Fibroblast of skin of left quadriceps (primary cell): ENCODE measurements around the gene PEAK1.

Experiments
- DNase-seq, 2 experiments: peaks; one replicate each; pipeline ENCODE4 v3.0.0-alpha.2; 2013; ENCODE audit warnings: low read depth in 2 of 2

Gene PEAK1

DNA sequence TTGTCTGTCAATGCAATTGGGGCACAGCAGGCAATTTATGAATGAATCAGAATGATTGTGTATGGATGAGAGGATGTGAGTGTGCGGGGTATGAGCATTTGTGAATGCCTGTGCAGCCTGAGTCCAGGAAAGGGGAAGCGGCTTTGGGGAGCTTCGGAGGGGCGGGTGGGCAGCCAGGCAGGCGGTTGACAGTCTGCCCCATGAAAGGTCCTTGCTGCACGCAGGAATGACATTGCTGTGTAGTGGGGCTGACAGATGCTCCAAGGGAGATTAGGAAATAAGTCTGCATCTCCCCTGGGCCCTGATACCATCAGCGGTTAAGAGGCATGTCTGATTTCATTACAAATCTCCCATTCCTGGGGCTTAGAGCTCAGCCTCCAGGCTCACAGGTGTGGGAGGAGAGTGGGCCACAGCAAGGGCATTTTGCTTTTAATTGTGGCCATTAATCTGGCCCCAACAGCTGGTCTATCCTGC, 322.6 kb downstream of the PEAK1 start:
- no peak for DNase-seq

DNA sequence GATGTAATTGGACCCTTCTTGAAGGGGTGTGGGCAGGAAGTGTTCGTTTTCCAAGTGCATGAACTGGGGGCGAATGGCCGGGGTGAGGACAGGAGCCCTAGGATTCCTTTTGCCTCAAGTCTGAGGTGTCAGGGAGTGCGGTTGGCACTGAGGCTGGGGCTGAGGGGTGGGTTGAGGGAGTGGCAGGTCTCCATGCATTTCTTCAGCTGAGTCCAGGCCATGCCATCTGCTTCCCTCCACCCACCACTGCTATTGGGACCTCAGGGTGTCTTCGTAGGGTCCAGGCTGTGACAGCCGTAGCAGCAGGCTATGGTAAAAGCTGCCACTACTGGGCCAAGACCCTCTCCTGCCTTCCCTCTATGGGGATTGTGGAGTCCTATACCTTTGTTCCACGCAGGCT, 323.4 kb downstream of the PEAK1 start:
- no peak for DNase-seq

DNA sequence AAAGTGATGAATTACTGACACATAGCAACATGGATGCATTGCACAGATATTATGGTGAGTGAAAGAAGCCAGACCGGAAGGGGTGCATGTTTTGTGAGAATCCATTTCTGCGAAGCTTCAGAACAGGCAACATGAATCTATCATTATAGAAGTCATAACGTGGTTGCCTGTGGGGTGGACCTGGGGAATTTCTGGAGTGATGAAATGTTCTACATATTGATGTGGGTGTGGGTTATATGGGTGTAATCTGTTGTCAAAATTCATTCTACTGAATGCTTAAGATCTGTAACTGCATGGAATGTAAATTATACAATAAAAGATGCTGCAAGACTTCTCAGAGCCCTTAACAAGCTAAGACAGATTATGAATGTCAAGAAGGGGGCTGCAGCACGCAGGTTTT, 323.8 kb downstream of the PEAK1 start:
- DNase-seq, result no peak

DNA sequence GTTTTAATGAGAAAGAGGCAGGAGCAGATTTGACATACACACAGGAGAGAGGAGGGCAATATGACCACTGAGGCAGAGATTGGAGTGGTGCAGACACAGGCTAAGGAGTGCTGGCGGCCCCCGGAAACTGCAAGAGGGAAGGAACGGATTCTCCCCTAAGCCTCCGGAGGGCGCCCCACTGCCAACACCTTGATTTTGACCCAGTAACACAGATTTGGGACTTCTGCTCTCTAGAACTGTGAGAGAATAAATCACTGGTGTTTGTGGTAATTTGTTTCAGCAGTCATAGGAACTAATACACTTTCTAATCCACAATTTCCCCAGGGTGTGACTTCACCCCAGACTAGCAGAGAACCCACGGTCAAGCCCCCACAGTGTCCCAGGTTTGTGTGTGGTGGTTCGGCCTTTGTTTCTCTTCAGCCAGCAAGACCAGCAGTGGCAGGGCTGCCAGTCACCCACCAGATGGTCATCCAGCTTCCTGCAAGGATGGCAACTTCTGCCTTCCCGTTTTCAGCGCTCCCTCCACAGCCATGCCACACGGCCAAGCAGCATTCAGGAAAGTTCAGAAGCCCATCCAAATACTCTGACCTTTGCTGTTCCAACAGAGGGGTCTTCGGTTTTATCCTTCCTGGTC, 325.4 kb downstream of the PEAK1 start:
- DNase-seq, result no peak

DNA sequence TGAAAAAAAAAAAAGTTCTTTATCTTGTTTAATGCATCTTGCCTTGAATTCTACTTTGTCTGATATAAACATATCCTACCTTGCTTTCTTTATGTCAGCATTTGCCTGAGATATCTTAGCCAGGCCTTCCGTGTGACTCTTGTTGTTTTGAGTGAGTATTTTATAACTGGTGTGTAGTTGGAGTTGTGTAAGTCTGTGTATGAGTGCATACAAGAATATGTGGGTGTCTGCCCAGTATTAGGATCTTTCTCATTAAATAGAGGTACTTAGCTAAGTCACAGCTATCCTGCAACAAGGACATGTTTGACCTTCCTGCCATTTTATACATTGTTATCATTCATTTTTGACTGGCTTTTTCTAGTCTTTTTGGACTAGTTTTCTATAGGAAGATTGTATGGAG, 326.5 kb downstream of the PEAK1 start:
- DNase-seq, result no peak

DNA sequence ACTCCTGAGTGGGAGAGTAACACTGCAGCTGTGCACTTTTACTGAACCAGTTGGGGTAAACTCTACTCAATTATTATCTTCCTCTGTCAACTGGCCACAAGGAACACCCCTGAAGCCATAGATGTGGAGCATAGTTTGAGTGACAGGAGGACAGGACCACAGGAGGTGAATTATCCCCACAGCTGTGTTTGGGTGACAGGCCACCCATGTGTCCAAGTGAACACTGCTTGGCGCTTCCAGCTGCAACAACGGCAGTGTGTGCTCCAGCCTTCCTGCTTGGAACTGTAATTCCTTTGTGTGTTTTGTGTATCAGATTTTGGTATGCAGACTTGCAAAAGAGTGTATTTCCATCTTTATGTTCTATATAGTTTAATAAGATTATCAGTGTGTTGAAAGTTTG, 328.8 kb downstream of the PEAK1 start:
- DNase-seq, result no peak

DNA sequence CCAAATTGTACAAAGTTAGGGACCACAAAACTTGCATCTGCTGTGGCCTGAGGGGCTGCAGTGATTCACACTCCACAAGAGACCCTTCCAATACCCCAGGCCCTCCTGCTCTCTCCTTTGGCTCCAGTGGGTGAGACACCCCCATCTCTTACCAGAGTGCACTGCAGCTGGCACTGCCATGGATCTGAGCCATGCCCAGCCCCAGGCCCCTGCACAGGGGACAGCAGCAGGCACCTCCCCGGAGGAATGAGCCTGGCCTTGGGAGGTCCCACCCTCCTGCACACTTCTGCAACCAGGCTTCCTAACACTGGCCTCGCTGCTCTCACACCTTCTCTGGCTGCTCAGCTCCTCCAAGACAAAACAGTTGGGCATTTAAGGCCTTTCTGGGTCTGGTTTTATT, 332.7 kb downstream of the PEAK1 start:
- no peak for DNase-seq

DNA sequence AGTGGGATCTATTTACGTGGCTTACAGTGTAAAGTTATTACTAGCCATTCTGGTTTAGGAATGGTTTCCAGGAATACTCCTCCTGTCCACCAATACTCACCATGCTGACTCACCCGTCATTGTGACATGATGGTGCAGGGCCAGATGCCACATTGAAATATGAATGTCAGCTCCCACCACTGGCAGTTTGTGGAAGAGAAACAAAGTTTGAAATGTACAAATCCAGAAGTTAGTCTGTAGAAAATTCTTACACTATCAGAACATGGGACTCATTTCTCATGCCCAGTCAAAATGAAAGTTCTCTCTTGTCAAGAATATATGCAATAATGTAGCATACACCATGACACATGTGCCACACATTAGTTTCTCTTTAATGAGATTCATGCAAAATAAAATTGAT, 334.6 kb downstream of the PEAK1 start:
- DNase-seq, result no peak

DNA sequence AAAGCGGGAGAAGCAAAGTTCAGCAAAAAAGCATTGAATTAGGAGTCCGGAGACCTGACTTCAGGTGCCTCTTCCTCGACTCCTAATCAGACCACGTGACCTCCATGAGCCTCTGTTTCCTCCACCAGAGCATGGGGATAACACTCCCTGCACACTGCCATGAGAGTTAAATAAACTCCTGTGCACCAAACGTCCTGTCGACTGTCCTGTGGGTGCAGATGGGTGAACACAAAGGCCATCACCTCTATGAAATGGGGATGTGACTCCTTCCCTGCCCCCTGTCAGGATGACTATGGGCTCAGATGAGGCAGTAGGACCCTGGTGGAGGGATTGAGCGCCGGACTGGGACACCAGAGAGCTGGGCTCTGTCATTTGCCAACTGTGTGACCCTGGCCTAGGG, 335.5 kb downstream of the PEAK1 start:
- DNase-seq, result no peak

DNA sequence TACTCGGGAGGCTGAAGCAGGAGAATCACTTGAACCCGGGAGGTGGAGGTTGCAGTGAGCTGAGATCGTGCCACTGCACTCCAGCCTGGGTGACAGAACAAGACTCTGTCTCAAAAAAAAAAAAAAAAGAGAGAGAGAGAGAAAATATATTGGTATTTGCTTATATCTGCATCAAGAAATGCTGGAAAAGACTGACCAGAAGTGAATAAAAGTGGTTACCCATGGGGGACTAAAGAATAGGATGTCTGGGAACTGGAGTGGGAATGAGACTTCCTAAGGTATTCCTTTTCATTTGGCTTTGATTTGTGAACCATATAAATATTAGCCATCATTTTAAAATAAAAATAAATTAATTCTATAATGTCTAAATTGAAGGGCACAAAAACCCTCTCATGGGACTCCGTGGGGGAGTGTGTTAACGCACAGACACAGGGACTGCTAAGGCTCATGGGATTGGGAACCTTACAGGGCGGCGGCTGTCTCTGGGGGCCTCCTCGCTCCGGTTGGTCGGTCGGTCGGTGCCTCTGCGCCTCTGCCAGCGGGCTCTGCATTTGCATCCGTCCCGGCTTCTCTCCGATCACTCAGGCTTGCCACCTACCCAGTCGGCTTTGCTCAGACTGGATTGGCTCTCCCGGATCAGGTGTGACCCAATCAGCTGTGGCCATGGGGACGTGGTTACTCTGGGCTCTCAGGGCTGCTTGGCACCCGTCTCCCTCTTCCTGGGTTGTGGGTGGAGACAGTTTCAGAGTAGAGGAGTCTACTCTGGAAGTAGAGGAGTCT, 336.3 kb downstream of the PEAK1 start:
- no peak for DNase-seq

DNA sequence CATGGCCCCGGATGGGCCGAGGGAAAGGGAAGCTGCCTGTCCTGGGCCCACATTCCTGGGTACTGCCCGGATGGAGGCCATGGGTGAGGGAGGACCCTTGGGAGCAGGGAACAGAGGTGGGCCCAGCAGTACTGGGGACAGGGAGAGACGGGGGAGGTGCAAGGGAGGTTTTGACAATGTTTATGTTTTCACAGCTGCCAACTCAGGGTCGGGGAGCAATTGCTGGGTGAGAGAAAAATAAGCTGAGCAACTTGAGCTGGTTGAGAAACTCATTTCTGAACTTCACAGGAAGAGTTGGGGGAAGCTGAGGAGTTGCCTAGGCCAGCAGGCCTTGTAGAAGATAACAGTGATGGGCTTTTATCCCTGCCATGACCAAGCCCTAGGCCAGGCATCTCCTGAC, 337.9 kb downstream of the PEAK1 start:
- no peak for DNase-seq

DNA sequence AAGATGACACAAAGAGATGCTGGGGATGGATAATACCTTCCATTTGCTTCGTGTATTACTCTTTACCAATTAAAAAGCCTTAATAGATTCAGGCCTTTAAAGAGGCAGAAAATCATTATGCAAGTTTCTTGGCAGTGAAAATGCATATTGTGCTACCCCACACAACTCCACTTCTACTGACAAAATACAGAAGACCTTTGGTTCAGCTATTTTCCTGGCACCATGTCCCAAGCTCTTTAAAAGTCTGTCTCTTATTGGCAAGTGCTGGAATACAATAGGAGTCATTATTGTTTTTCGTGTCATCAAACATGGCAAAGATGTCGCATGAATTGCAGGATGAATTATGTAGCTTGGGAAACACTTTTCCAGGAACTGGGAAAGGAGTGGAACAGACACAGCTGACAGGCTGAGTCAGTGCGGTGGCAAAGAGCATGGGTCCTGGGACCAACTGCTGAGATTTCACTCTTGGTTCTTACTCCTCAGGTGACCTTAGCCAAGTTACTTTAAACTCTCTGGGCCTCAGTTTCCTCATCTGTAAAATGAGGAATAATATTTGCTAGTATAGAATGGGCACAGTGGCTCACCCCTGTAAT, 343.5 kb downstream of the PEAK1 start:
- no peak for DNase-seq

DNA sequence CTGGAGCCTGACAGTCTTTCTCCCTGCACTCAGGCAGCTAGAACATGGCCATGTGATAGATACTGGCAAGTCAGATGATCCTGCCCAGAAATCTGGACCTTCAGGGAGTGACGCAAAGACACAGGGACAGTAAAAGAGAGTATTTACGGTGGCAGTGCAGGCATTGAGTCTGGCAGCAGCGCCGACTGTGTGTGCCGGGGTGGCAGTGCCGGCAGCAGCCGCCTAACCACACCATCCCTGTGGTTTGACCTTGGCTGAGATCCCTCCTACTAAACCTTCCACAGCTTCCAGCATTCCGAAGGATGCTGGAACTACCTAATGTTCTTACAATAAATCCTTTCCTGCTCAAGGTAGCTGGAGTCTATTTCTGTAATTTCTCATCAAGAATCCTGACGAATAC, 344.4 kb downstream of the PEAK1 start:
- DNase-seq, result no peak

DNA sequence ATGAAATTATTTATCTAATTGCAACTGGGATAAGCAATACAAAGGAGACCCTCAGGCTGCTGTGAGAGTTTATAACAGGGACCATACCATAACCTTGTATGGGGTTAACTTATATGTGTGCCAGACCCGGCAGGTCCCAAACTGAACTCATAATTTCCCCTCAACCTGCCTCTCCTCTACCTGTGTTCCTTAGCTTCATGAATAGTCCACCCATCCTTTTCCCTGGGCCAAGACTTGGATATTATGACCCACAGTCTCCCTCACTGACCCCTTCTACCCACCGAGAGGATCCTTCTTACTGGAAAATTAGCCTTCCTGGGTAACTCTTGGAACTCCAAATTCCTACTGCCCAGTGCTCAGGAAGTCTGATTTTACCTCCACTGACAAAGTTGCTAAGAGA, 345.6 kb downstream of the PEAK1 start:
- DNase-seq, result no peak

DNA sequence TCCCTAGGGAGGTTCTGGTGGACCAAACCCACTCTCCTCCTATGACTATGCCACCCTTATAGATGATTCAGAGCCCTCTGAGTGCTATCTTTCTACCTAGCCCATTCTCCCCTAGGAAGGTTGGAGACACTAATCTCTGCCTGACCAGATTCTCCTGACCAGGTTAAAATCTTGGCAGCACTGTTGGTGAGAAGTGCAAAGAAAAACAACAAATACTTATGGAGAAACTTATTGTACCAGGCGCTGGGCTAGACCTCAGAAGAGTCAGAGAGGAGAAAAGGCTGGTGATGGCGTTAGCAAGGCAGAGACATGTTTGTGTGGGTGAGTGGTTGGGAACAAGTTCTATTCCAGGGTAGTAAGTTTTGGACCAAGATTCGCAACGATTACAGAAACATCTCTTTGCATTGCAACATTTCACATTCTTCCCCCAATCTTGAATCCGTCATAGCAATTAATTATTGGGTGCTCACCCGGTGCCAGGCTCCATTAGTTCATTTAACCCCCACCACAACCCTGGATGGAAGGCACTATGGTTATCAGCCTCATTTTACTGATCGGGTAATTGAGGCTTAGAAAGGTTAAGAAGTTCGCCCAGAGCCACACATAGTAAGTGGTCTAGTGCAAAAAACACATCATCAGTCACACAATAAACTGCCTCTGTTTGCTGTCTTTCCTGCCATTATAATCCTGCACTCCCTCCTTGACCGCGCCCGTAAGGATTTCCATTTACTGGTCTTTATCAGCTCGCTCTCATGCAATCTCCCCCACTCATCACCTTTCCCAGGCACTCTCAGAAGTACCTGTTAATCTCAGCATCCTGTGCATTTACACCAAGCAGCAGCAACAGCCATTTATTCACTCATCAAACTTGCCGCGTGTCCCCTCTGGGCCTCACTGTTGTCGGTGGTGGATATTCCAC, 348.3 kb downstream of the PEAK1 start:
- no peak for DNase-seq

DNA sequence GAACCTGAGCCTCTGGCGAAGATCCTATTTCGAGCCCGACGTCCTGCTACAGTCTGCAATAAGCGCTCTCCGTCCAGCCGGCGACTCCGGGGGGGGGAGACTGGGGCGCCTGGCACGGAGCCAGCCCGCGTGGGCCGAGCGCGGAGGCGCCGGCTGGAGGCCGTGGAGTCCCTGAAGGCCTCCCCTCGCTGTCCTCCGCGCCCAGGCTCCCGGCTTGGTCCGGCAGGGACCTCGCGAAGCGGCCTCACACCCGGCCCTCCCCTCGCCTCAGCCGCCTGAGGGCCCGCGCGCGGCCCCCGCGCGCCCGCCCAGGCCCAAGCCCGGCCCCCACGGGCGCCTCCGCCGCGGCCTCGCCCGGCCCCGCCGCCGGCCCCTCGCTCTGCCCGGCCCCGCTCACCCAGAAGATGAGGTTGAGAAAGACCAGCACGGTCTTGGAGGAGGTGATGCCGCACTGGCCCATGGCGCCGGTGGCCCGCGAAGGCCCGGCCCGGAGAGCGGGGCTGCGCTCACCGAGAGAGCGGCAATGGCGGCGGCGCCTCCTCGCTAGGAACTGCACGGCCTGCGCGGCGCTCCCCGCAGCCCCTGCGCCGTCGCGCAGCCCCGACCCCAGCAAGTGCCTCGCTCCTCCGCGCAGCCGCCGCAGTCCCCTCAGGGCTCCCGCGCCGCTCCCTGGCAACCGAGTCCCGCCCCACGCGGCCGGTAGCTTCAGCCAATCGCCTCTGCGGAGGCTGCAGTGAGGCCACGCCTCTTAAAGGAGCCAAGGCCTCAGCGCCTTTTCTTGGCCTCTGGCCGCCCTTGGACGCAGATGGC, 349.2 kb downstream of the PEAK1 start, which contains the start of gene TSPAN3:
Gene TSPAN3, minus strand, starts transcription at position 615 of the 810 bp plus-strand sequence. Its CDS starts 155 bp downstream, at position 460.
- peak; percentile 84 for DNase-seq

DNA sequence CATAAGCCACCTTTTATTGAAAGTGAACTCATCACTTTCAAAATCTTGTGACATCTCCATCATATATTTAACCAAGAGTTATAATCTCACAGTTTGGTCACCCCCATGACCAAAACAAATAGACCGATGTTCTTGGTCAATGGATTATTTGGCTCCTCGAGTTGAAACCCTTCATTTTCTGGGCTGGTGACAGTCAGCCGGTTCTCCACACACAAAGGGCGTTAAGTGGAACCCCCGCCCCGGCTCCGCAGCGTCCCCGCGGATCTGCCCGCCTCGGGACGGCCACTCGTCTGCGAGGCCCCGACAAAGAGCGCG, 349.8 kb downstream of the PEAK1 start:
- no peak for DNase-seq

DNA sequence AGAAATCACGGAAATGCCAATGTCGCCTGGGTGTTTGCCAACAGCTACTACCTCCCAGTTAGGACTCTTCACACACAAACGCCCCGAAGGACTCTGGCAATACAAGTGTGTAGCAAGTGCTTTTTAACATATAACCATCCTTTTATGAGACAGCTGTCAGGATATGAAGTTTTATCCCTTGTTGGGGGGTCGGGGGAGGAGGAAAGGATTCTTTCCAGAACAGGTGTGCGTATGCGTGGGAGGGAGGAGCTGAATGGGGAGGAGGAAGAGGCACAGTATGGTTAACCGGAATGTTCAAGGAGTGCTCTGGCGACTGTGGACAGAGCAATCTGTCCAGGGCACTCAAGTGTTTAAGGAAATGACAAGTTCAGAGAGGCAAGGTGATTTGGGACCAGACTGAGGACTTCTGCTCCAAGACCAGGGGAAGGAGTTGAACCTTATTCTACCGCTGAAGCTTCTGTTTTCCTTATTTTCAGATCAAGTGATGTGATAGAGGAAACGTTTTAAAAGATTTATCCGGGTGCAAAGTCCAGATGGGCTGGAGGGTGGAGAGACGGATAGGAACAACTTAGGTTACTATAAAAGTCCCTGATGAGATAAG, 350.3 kb downstream of the PEAK1 start:
- DNase-seq, result no peak

DNA sequence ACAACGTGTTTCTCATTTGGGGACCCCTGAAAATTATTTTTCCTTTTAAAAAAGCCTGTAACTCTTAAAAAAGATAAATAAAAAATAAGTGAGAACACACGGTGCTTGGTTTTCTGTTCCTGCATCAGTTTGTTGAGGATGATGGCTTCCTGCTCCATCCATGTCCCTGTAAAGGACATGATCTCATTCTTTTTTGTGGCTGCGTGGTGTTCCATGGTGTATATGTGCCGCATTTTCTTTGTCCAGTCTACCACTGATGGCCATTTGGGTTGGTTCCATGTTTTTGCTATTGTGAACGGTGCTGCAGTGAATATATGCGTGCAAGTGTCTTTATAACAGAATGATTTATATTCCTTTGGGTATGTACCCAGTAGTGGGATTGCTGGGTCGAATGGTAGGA, 351.3 kb downstream of the PEAK1 start:
- DNase-seq, result no peak

DNA sequence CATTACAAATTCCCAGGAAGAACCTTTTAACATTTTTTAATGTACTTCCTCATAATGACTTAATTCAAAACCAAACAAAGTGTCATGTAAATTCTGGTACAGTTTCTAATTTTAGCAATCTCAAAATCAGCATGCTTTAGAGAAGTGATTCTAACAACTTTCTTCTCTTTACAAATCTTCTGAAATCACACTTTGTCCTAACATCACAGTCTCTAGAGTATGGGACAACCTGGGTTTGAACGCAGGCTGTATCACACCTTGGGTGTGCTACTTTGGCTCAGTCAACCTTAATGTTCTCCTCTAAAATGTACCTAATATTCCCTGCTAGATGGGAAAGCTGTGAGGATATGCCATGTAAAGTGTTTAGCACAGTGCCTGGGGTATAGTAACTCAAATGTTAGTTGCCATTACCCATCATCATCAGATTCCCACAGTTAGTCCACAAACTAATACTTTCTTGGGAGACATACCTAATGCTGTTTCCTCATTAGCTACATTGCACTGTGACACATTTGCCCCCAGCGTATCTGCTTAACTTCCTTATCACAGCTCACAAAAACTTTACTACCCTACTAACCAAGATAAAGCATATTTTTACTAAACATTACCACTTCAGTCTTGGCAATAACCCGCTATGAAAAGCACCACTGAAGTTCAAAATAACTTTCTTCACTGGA, 352.1 kb downstream of the PEAK1 start:
- DNase-seq, result no peak
